ENCODE measurements around the gene ACBD3.

DNA sequence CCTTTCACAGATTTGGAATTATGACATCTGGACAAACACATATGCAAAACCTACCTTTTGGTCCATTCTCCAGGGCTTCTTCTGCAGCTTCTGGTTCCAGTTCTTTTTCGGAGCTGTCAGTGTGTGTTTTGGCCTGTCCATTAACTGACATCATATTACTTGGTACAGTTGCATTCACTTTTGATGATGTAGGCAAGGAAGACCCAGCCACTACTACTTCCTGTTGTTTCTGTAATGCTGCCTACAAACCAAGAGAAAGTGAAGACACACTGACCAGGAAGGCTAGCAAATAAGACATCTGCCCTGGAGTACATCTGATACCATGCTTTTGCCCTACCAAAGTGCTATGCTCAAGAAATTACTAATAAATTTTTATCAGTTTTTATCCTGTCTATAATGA lies 31.9 kb downstream of the ACBD3 start:
- TF ChIP-seq CTCF (IDR thresholded peaks at IDR 0.05) (no peak), POLR2A (IDR thresholded peaks at IDR 0.05) (no peak)
